HuH-7 (cell line): ENCODE results near the gene NEU1.
A peak's percentile ranks its signal among the peaks of the same experiment; 100 is the strongest.
"Not testable (repeated sequence)": the region's sequence is repeated elsewhere in the genome, so short reads cannot be mapped to it uniquely, and the experiment has no call there.

Source experiments
- DNase-seq: peaks from one replicate; pipeline ENCODE4 v3.0.0; 2011; ENCODE audit warnings: low spot score

Gene NEU1

GRCh38 chr6:31874084-31874670 is 11.6 kb upstream of the NEU1 start:
- no peak for DNase-seq

GRCh38 chr6:31871046-31871659 is 8.5 kb upstream of the NEU1 start:
- no peak for DNase-seq

GRCh38 chr6:31870385-31870921 is 7.8 kb upstream of the NEU1 start:
- no peak for DNase-seq

GRCh38 chr6:31869343-31869742 is 6.7 kb upstream of the NEU1 start:
- DNase-seq = no peak

GRCh38 chr6:31868658-31868971 is 6.0 kb upstream of the NEU1 start:
- DNase-seq = not testable (repeated sequence)

- peak; percentile 74 for DNase-seq
Observed at GRCh38 chr6:31865205-31866118, 2.8 kb upstream of the NEU1 start.

GRCh38 chr6:31864818-31865204 is 2.2 kb upstream of the NEU1 start:
- DNase-seq = no peak

- not testable (repeated sequence) for DNase-seq
Observed at GRCh38 chr6:31864123-31864562, 1.5 kb upstream of the NEU1 start.

GRCh38 chr6:31861919-31862343 is 690 bp downstream of the NEU1 start:
- DNase-seq = no peak

GRCh38 chr6:31861150-31861549 is 1.5 kb downstream of the NEU1 start:
- DNase-seq = no peak

- DNase-seq = no peak
Observed at GRCh38 chr6:31860349-31860748, 2.3 kb downstream of the NEU1 start.

GRCh38 chr6:31859923-31860322 is 2.7 kb downstream of the NEU1 start:
- DNase-seq = no peak

- DNase-seq = no peak
Observed at GRCh38 chr6:31858707-31859106, 3.9 kb downstream of the NEU1 start.

- not testable (repeated sequence) for DNase-seq
Observed at GRCh38 chr6:31857774-31858173, 4.8 kb downstream of the NEU1 start.

GRCh38 chr6:31851980-31852718 is 10.5 kb downstream of the NEU1 start:
- DNase-seq = not testable (repeated sequence)

GRCh38 chr6:31851485-31851832 is 11.2 kb downstream of the NEU1 start:
- no peak for DNase-seq

GRCh38 chr6:31850765-31851484 is 11.7 kb downstream of the NEU1 start:
- no peak for DNase-seq

- no peak for DNase-seq
Observed at GRCh38 chr6:31847276-31847978, 15.2 kb downstream of the NEU1 start.

- no peak for DNase-seq
Observed at GRCh38 chr6:31844507-31844906, 18.1 kb downstream of the NEU1 start.

- no peak for DNase-seq
Observed at GRCh38 chr6:31842053-31842452, 20.6 kb downstream of the NEU1 start.

- DNase-seq = not testable (repeated sequence)
Observed at GRCh38 chr6:31839779-31840126, 22.9 kb downstream of the NEU1 start.
